Measurements from ENCODE around the gene KLF9.
A peak's percentile ranks its signal among the peaks of the same experiment; 100 is the strongest.
"Not testable (repeated sequence)": the region's sequence is repeated elsewhere in the genome, so short reads cannot be mapped to it uniquely, and the experiment has no call there.

The KLF9 gene

GRCh38 chr9:70401241-70401640 is 13.2 kb downstream of the KLF9 start:
- not testable (repeated sequence) for H2BK15ac ChIP-seq (ENCODE audit: low read depth, poor library complexity, severe bottlenecking); H3K36me3 ChIP-seq (ENCODE audit: control insufficient read depth in 1 of 2, insufficient read depth in 2 of 2, low read depth in 1 of 2, low read length in 2 of 2); H3K4me3 ChIP-seq (ENCODE audit: insufficient read depth in 1 of 2, low read depth in 1 of 2, low read length in 2 of 2); H2BK12ac ChIP-seq (ENCODE audit: low read length in 2 of 2); H3K27me3 ChIP-seq (ENCODE audit: control insufficient read depth in 1 of 2, insufficient read depth in 1 of 2, low read length in 2 of 2); H3K27ac ChIP-seq (ENCODE audit: low read length, poor library complexity, severe bottlenecking); H3K9me3 ChIP-seq (ENCODE audit: control insufficient read depth, low read length); H3K14ac ChIP-seq (ENCODE audit: low read length in 2 of 2); H2BK5ac ChIP-seq (ENCODE audit: low read depth, low read length, poor library complexity, severe bottlenecking); H3K4ac ChIP-seq (ENCODE audit: low read depth in 1 of 2, low read length in 2 of 2); H3K9ac ChIP-seq (ENCODE audit: low read length); H2BK120ac ChIP-seq (ENCODE audit: low read depth, low read length); H3K4me2 ChIP-seq (ENCODE audit: low read length, poor library complexity, severe bottlenecking); H4K8ac ChIP-seq (ENCODE audit: low read length); H3K23ac ChIP-seq (ENCODE audit: low read length in 2 of 2); H3K18ac ChIP-seq (ENCODE audit: low read depth in 1 of 2, low read length in 2 of 2); DNase-seq; H3K4me1 ChIP-seq (ENCODE audit: control insufficient read depth, insufficient read depth, low read depth, low read length); H4K91ac ChIP-seq (ENCODE audit: low read length); H2AFZ ChIP-seq (ENCODE audit: low read depth, low read length); H2AK5ac ChIP-seq (ENCODE audit: low read length, severe bottlenecking)
- 82% methylated on average over 5 of the region's 6 CpGs for WGBS
- peaks cover 11% of the 10 kb centered on the region for H3K79me1 ChIP-seq (replicated peaks; ENCODE audit: low read length, poor library complexity, severe bottlenecking)

DNA sequence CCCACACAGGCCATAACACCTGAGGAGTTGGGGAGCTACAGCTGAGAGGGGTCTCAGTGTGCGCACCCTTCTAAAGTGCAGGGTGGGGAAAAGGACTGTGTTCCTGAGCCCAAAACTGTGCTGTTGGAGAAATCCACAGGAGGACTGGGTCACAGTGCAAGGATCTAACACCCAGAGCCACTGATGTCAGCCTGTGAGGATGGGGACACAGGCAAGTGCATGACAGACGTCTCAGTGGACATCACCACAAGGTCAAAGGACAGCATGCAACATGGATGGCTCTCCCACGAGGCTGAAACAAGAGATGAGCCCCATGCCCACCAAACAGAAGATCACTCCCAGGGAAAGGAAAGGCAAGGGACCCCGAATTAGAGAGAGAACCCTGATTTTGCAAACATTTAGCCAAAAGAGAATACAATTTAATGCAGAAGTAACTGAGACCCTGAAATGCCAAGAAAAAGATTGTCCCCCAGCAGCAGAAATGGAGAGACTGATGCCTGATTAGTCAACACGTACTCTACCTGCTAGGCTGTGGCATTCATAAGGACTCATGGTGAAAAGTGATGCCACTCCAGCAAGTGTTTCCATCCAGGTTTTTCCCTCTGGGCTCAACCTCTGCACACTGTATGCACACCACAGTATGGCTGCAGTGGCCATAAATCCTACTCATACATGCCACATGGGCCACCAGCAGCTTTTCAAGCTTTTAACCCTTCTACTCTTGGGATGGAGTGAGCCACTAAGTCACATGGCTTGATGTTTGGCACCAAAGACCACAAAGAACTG is 14.2 kb downstream of the KLF9 start:
- H3K4ac ChIP-seq (ENCODE audit: low read depth in 1 of 2, low read length in 2 of 2), result no peak overlapping the region
- no peak overlapping the region for H3K23ac ChIP-seq (ENCODE audit: low read length in 2 of 2)
- no peak overlapping the region for H3K9ac ChIP-seq (ENCODE audit: low read length)
- H4K8ac ChIP-seq (ENCODE audit: low read length), result no peak overlapping the region
- no peak overlapping the region for H2BK15ac ChIP-seq (ENCODE audit: low read depth, poor library complexity, severe bottlenecking)
- no peak overlapping the region for H4K91ac ChIP-seq (ENCODE audit: low read length)
- H2AK5ac ChIP-seq (ENCODE audit: low read length, severe bottlenecking), result no peak overlapping the region
- H3K4me3 ChIP-seq (ENCODE audit: insufficient read depth in 1 of 2, low read depth in 1 of 2, low read length in 2 of 2), result no peak overlapping the region
- H3K27ac ChIP-seq (ENCODE audit: low read length, poor library complexity, severe bottlenecking), result no peak overlapping the region
- H2BK12ac ChIP-seq (ENCODE audit: low read length in 2 of 2), result no peak overlapping the region
- H2BK5ac ChIP-seq (ENCODE audit: low read depth, low read length, poor library complexity, severe bottlenecking), result no peak overlapping the region
- H2AFZ ChIP-seq (ENCODE audit: low read depth, low read length), result no peak overlapping the region
- H3K18ac ChIP-seq (ENCODE audit: low read depth in 1 of 2, low read length in 2 of 2), result no peak overlapping the region
- no peak overlapping the region for H3K14ac ChIP-seq (ENCODE audit: low read length in 2 of 2)
- H3K9me3 ChIP-seq (ENCODE audit: control insufficient read depth, low read length), result no peaks in the 10 kb centered on the region
- WGBS, result 81% methylated on average over 5 of the region's 5 CpGs
- H3K27me3 ChIP-seq (ENCODE audit: control insufficient read depth in 1 of 2, insufficient read depth in 1 of 2, low read length in 2 of 2), result no peaks in the 10 kb centered on the region
- H3K79me1 ChIP-seq (replicated peaks; ENCODE audit: low read length, poor library complexity, severe bottlenecking), result peaks cover 13% of the 10 kb centered on the region
- peak; percentile 38 for DNase-seq
- H3K4me2 ChIP-seq (ENCODE audit: low read length, poor library complexity, severe bottlenecking), result no peak overlapping the region
- H3K36me3 ChIP-seq (ENCODE audit: control insufficient read depth in 1 of 2, insufficient read depth in 2 of 2, low read depth in 1 of 2, low read length in 2 of 2), result no peaks in the 10 kb centered on the region
- H2BK120ac ChIP-seq (ENCODE audit: low read depth, low read length), result no peak overlapping the region
- H3K4me1 ChIP-seq (ENCODE audit: control insufficient read depth, insufficient read depth, low read depth, low read length), result no peaks in the 10 kb centered on the region

DNA sequence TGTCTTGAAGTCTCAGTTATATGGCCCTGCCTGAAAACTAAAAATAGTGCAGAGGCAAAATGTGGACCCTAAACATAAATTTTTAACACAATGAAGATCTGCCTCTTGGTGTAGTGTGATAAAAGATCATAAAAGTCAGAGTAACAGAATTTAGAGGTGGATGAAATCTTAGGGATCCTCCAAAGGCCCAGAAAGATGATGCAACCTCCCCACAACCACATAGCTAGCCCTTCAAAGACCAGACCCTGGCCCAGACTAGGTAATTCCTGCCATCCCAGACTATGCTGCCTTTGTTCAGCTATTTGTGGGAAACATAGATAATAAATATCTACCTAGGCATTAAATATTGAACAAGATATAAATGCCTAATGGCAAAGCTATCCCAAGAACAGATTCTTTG is 15.3 kb downstream of the KLF9 start:
- Histone ChIP-seq H3K27ac (ENCODE audit: low read length, poor library complexity, severe bottlenecking) (no peak overlapping the region), H2BK5ac (ENCODE audit: low read depth, low read length, poor library complexity, severe bottlenecking) (no peak overlapping the region), H3K9ac (ENCODE audit: low read length) (no peak overlapping the region), H3K14ac (ENCODE audit: low read length in 2 of 2) (no peak overlapping the region), H2AK5ac (ENCODE audit: low read length, severe bottlenecking) (no peak overlapping the region), H3K23ac (ENCODE audit: low read length in 2 of 2) (no peak overlapping the region), H3K9me3 (ENCODE audit: control insufficient read depth, low read length) (no peaks in the 10 kb centered on the region), H3K79me1 (replicated peaks; ENCODE audit: low read length, poor library complexity, severe bottlenecking) (peaks cover 13% of the 10 kb centered on the region), H4K91ac (ENCODE audit: low read length) (no peak overlapping the region), H3K4me2 (ENCODE audit: low read length, poor library complexity, severe bottlenecking) (no peak overlapping the region), H2BK12ac (ENCODE audit: low read length in 2 of 2) (no peak overlapping the region), H3K36me3 (ENCODE audit: control insufficient read depth in 1 of 2, insufficient read depth in 2 of 2, low read depth in 1 of 2, low read length in 2 of 2) (no peaks in the 10 kb centered on the region), H3K18ac (ENCODE audit: low read depth in 1 of 2, low read length in 2 of 2) (no peak overlapping the region), H3K4ac (ENCODE audit: low read depth in 1 of 2, low read length in 2 of 2) (no peak overlapping the region), H3K4me3 (ENCODE audit: insufficient read depth in 1 of 2, low read depth in 1 of 2, low read length in 2 of 2) (no peak overlapping the region), H2BK15ac (ENCODE audit: low read depth, poor library complexity, severe bottlenecking) (no peak overlapping the region), H4K8ac (ENCODE audit: low read length) (no peak overlapping the region), H2BK120ac (ENCODE audit: low read depth, low read length) (no peak overlapping the region), H3K27me3 (ENCODE audit: control insufficient read depth in 1 of 2, insufficient read depth in 1 of 2, low read length in 2 of 2) (no peaks in the 10 kb centered on the region), H3K4me1 (ENCODE audit: control insufficient read depth, insufficient read depth, low read depth, low read length) (no peaks in the 10 kb centered on the region), H2AFZ (ENCODE audit: low read depth, low read length) (no peak overlapping the region)
- no peak for DNase-seq

GRCh38 chr9:70398145-70398556 is 16.3 kb downstream of the KLF9 start:
- Histone ChIP-seq H3K4me2 (ENCODE audit: low read length, poor library complexity, severe bottlenecking) (no peak overlapping the region), H3K79me1 (replicated peaks; ENCODE audit: low read length, poor library complexity, severe bottlenecking) (peaks cover 12% of the 10 kb centered on the region), H3K9me3 (ENCODE audit: control insufficient read depth, low read length) (no peaks in the 10 kb centered on the region), H3K18ac (ENCODE audit: low read depth in 1 of 2, low read length in 2 of 2) (no peak overlapping the region), H3K4ac (ENCODE audit: low read depth in 1 of 2, low read length in 2 of 2) (no peak overlapping the region), H3K14ac (ENCODE audit: low read length in 2 of 2) (no peak overlapping the region), H3K23ac (ENCODE audit: low read length in 2 of 2) (no peak overlapping the region), H2BK12ac (ENCODE audit: low read length in 2 of 2) (no peak overlapping the region), H3K36me3 (ENCODE audit: control insufficient read depth in 1 of 2, insufficient read depth in 2 of 2, low read depth in 1 of 2, low read length in 2 of 2) (no peaks in the 10 kb centered on the region), H3K9ac (ENCODE audit: low read length) (no peak overlapping the region), H3K4me1 (ENCODE audit: control insufficient read depth, insufficient read depth, low read depth, low read length) (no peaks in the 10 kb centered on the region), H2BK5ac (ENCODE audit: low read depth, low read length, poor library complexity, severe bottlenecking) (no peak overlapping the region), H2BK120ac (ENCODE audit: low read depth, low read length) (no peak overlapping the region), H4K8ac (ENCODE audit: low read length) (no peak overlapping the region), H2AK5ac (ENCODE audit: low read length, severe bottlenecking) (no peak overlapping the region), H2BK15ac (ENCODE audit: low read depth, poor library complexity, severe bottlenecking) (no peak overlapping the region), H4K91ac (ENCODE audit: low read length) (no peak overlapping the region), H2AFZ (ENCODE audit: low read depth, low read length) (no peak overlapping the region), H3K4me3 (ENCODE audit: insufficient read depth in 1 of 2, low read depth in 1 of 2, low read length in 2 of 2) (no peak overlapping the region), H3K27ac (ENCODE audit: low read length, poor library complexity, severe bottlenecking) (no peak overlapping the region), H3K27me3 (ENCODE audit: control insufficient read depth in 1 of 2, insufficient read depth in 1 of 2, low read length in 2 of 2) (no peaks in the 10 kb centered on the region)
- DNase-seq, result peak; percentile 51
- WGBS, result 77% methylated on average over 3 of the region's 4 CpGs

Measured in mesenchymal stem cell (in vitro differentiated cells and primary cell).